Measurements from ENCODE around the gene DIAPH2.
"Not testable (repeated sequence)": the region's sequence is repeated elsewhere in the genome, so short reads cannot be mapped to it uniquely, and the experiment has no call there.

Gene DIAPH2

GRCh38 chrX:97400492-97400891 lies 715.9 kb downstream of the DIAPH2 start:
- DNase-seq: no peak

- no peak for DNase-seq
Observed at GRCh38 chrX:97401154-97401553, 716.5 kb downstream of the DIAPH2 start.

- DNase-seq: no peak
Observed at GRCh38 chrX:97401586-97402136, 717.0 kb downstream of the DIAPH2 start.

GRCh38 chrX:97402333-97402732 lies 717.7 kb downstream of the DIAPH2 start:
- no peak for DNase-seq

GRCh38 chrX:97402903-97403302 lies 718.3 kb downstream of the DIAPH2 start:
- DNase-seq: no peak

GRCh38 chrX:97405031-97405660 lies 720.5 kb downstream of the DIAPH2 start:
- DNase-seq: no peak

GRCh38 chrX:97409632-97410415 lies 725.2 kb downstream of the DIAPH2 start:
- not testable (repeated sequence) for DNase-seq

GRCh38 chrX:97416461-97416860 lies 731.8 kb downstream of the DIAPH2 start:
- no peak for DNase-seq

- no peak for DNase-seq
Observed at GRCh38 chrX:97429101-97429500, 744.5 kb downstream of the DIAPH2 start.

- no peak for DNase-seq
Observed at GRCh38 chrX:97431281-97431680, 746.6 kb downstream of the DIAPH2 start.

GRCh38 chrX:97446298-97446882 lies 761.7 kb downstream of the DIAPH2 start:
- no peak for DNase-seq

- DNase-seq: no peak
Observed at GRCh38 chrX:97447306-97447705, 762.7 kb downstream of the DIAPH2 start.

- DNase-seq: no peak
Observed at GRCh38 chrX:97452283-97452682, 767.6 kb downstream of the DIAPH2 start.

- no peak for DNase-seq
Observed at GRCh38 chrX:97461763-97462162, 777.1 kb downstream of the DIAPH2 start.

- no peak for DNase-seq
Observed at GRCh38 chrX:97471071-97471470, 786.4 kb downstream of the DIAPH2 start.

- no peak for DNase-seq
Observed at GRCh38 chrX:97474933-97475332, 790.3 kb downstream of the DIAPH2 start.

GRCh38 chrX:97479106-97479890 lies 794.7 kb downstream of the DIAPH2 start:
- no peak for DNase-seq

GRCh38 chrX:97481228-97481627 lies 796.6 kb downstream of the DIAPH2 start:
- DNase-seq: no peak

GRCh38 chrX:97482666-97483300 lies 798.1 kb downstream of the DIAPH2 start:
- DNase-seq: no peak

GRCh38 chrX:97490656-97491055 lies 806.0 kb downstream of the DIAPH2 start:
- DNase-seq: no peak

- no peak for DNase-seq
Observed at GRCh38 chrX:97494756-97495372, 810.2 kb downstream of the DIAPH2 start.

GRCh38 chrX:97498093-97498492 lies 813.5 kb downstream of the DIAPH2 start:
- no peak for DNase-seq

Data from inflammatory macrophage (primary cell).